Measurements from ENCODE around the gene PACRG. TPM values are rescaled to one million over a fixed set of nuclear protein-coding genes. Genes with fewer than 3 reads are reported as not detected.

Gene PACRG
- polyA plus RNA-seq, 1 donor = 1.5 TPM

GRCh38 chr6:162825597-162825996 is 97.8 kb downstream of the PACRG start:
- no peaks in the 10 kb centered on the region for H3K36me3 ChIP-seq (ENCODE audit: control insufficient read depth, insufficient read depth, low read length)
- H3K4me3 ChIP-seq (ENCODE audit: low read length) = no peak overlapping the region
- no peak for DNase-seq
- no peak overlapping the region for H3K27ac ChIP-seq (ENCODE audit: low read length)
- no peaks in the 10 kb centered on the region for H3K27me3 ChIP-seq (ENCODE audit: control insufficient read depth, insufficient read depth, low read length)
- no peaks in the 10 kb centered on the region for H3K4me1 ChIP-seq (ENCODE audit: control insufficient read depth, insufficient read depth, low read length)
- no peaks in the 10 kb centered on the region for H3K9me3 ChIP-seq (ENCODE audit: control insufficient read depth, low read depth, low read length)
- WGBS (ENCODE audit: insufficient coverage, low lambda C conversion rate) = 86% methylated on average over 2 of the region's 6 CpGs

GRCh38 chr6:162829013-162829742 is 101.4 kb downstream of the PACRG start:
- no peaks in the 10 kb centered on the region for H3K9me3 ChIP-seq (ENCODE audit: control insufficient read depth, low read depth, low read length)
- no peaks in the 10 kb centered on the region for H3K36me3 ChIP-seq (ENCODE audit: control insufficient read depth, insufficient read depth, low read length)
- no peaks in the 10 kb centered on the region for H3K4me1 ChIP-seq (ENCODE audit: control insufficient read depth, insufficient read depth, low read length)
- DNase-seq = no peak
- no peak overlapping the region for H3K4me3 ChIP-seq (ENCODE audit: low read length)
- no peaks in the 10 kb centered on the region for H3K27me3 ChIP-seq (ENCODE audit: control insufficient read depth, insufficient read depth, low read length)
- WGBS (ENCODE audit: insufficient coverage, low lambda C conversion rate) = 83% methylated on average over 1 of the region's 8 CpGs
- no peak overlapping the region for H3K27ac ChIP-seq (ENCODE audit: low read length)

GRCh38 chr6:162833776-162834175 is 106.0 kb downstream of the PACRG start:
- Histone ChIP-seq H3K27me3 (ENCODE audit: control insufficient read depth, insufficient read depth, low read length) (no peaks in the 10 kb centered on the region), H3K27ac (ENCODE audit: low read length) (no peak overlapping the region), H3K36me3 (ENCODE audit: control insufficient read depth, insufficient read depth, low read length) (no peaks in the 10 kb centered on the region), H3K4me3 (ENCODE audit: low read length) (no peak overlapping the region), H3K9me3 (ENCODE audit: control insufficient read depth, low read depth, low read length) (no peaks in the 10 kb centered on the region), H3K4me1 (ENCODE audit: control insufficient read depth, insufficient read depth, low read length) (no peaks in the 10 kb centered on the region)
- DNase-seq = no peak
- 96% methylated on average over 3 of the region's 4 CpGs for WGBS (ENCODE audit: insufficient coverage, low lambda C conversion rate)

- H3K27ac ChIP-seq (ENCODE audit: low read length) = no peak overlapping the region
- H3K4me1 ChIP-seq (ENCODE audit: control insufficient read depth, insufficient read depth, low read length) = no peaks in the 10 kb centered on the region
- WGBS (ENCODE audit: insufficient coverage, low lambda C conversion rate) = no CpG with 5 or more reads among the region's 9 CpGs
- no peak for DNase-seq
- no peaks in the 10 kb centered on the region for H3K27me3 ChIP-seq (ENCODE audit: control insufficient read depth, insufficient read depth, low read length)
- H3K4me3 ChIP-seq (ENCODE audit: low read length) = no peak overlapping the region
- no peaks in the 10 kb centered on the region for H3K36me3 ChIP-seq (ENCODE audit: control insufficient read depth, insufficient read depth, low read length)
- H3K9me3 ChIP-seq (ENCODE audit: control insufficient read depth, low read depth, low read length) = no peaks in the 10 kb centered on the region
These were observed 118.2 kb downstream of the PACRG start for GRCh38 chr6:162845972-162846371.

- Histone ChIP-seq H3K4me1 (ENCODE audit: control insufficient read depth, insufficient read depth, low read length) (no peaks in the 10 kb centered on the region), H3K4me3 (ENCODE audit: low read length) (no peak overlapping the region), H3K27me3 (ENCODE audit: control insufficient read depth, insufficient read depth, low read length) (no peaks in the 10 kb centered on the region), H3K36me3 (ENCODE audit: control insufficient read depth, insufficient read depth, low read length) (no peaks in the 10 kb centered on the region), H3K27ac (ENCODE audit: low read length) (no peak overlapping the region), H3K9me3 (ENCODE audit: control insufficient read depth, low read depth, low read length) (no peaks in the 10 kb centered on the region)
- 100% methylated on average over 2 of the region's 6 CpGs for WGBS (ENCODE audit: insufficient coverage, low lambda C conversion rate)
- DNase-seq = no peak
These were observed 118.9 kb downstream of the PACRG start for GRCh38 chr6:162846723-162847122.

- H3K9me3 ChIP-seq (ENCODE audit: control insufficient read depth, low read depth, low read length) = no peaks in the 10 kb centered on the region
- no peaks in the 10 kb centered on the region for H3K4me1 ChIP-seq (ENCODE audit: control insufficient read depth, insufficient read depth, low read length)
- H3K36me3 ChIP-seq (ENCODE audit: control insufficient read depth, insufficient read depth, low read length) = no peaks in the 10 kb centered on the region
- no peaks in the 10 kb centered on the region for H3K27me3 ChIP-seq (ENCODE audit: control insufficient read depth, insufficient read depth, low read length)
- no peak overlapping the region for H3K4me3 ChIP-seq (ENCODE audit: low read length)
- 90% methylated on average over 3 of the region's 4 CpGs for whole genome bisulfite sequencing (ENCODE audit: insufficient coverage, low lambda C conversion rate)
- DNase-seq = no peak
- H3K27ac ChIP-seq (ENCODE audit: low read length) = no peak overlapping the region
These were observed 121.5 kb downstream of the PACRG start for GRCh38 chr6:162849269-162849668.

- Histone ChIP-seq H3K27ac (ENCODE audit: low read length) (no peak overlapping the region), H3K36me3 (ENCODE audit: control insufficient read depth, insufficient read depth, low read length) (no peaks in the 10 kb centered on the region), H3K27me3 (ENCODE audit: control insufficient read depth, insufficient read depth, low read length) (no peaks in the 10 kb centered on the region), H3K9me3 (ENCODE audit: control insufficient read depth, low read depth, low read length) (no peaks in the 10 kb centered on the region), H3K4me3 (ENCODE audit: low read length) (no peak overlapping the region), H3K4me1 (ENCODE audit: control insufficient read depth, insufficient read depth, low read length) (no peaks in the 10 kb centered on the region)
- WGBS (ENCODE audit: insufficient coverage, low lambda C conversion rate) = no CpG with 5 or more reads among the region's 6 CpGs
- no peak for DNase-seq
These were observed 124.4 kb downstream of the PACRG start for GRCh38 chr6:162852192-162852591.

GRCh38 chr6:162852840-162853577 is 125.2 kb downstream of the PACRG start:
- H3K27me3 ChIP-seq (ENCODE audit: control insufficient read depth, insufficient read depth, low read length) = no peaks in the 10 kb centered on the region
- H3K27ac ChIP-seq (ENCODE audit: low read length) = no peak overlapping the region
- no peaks in the 10 kb centered on the region for H3K9me3 ChIP-seq (ENCODE audit: control insufficient read depth, low read depth, low read length)
- 78% methylated on average over 3 of the region's 9 CpGs for WGBS (ENCODE audit: insufficient coverage, low lambda C conversion rate)
- no peak overlapping the region for H3K4me3 ChIP-seq (ENCODE audit: low read length)
- no peak for DNase-seq
- H3K4me1 ChIP-seq (ENCODE audit: control insufficient read depth, insufficient read depth, low read length) = no peaks in the 10 kb centered on the region
- H3K36me3 ChIP-seq (ENCODE audit: control insufficient read depth, insufficient read depth, low read length) = no peaks in the 10 kb centered on the region

GRCh38 chr6:162854228-162854627 is 126.5 kb downstream of the PACRG start:
- no peaks in the 10 kb centered on the region for H3K4me1 ChIP-seq (ENCODE audit: control insufficient read depth, insufficient read depth, low read length)
- H3K27me3 ChIP-seq (ENCODE audit: control insufficient read depth, insufficient read depth, low read length) = no peaks in the 10 kb centered on the region
- H3K4me3 ChIP-seq (ENCODE audit: low read length) = no peak overlapping the region
- H3K36me3 ChIP-seq (ENCODE audit: control insufficient read depth, insufficient read depth, low read length) = no peaks in the 10 kb centered on the region
- H3K9me3 ChIP-seq (ENCODE audit: control insufficient read depth, low read depth, low read length) = no peaks in the 10 kb centered on the region
- WGBS (ENCODE audit: insufficient coverage, low lambda C conversion rate) = 100% methylated on average over 1 of the region's 1 CpG
- H3K27ac ChIP-seq (ENCODE audit: low read length) = no peak overlapping the region
- DNase-seq = peak in 1 of 2 donors; percentile 25

GRCh38 chr6:162854734-162855191 is 127.0 kb downstream of the PACRG start:
- H3K36me3 ChIP-seq (ENCODE audit: control insufficient read depth, insufficient read depth, low read length) = no peaks in the 10 kb centered on the region
- WGBS (ENCODE audit: insufficient coverage, low lambda C conversion rate) = no CpG with 5 or more reads among the region's 20 CpGs
- no peak overlapping the region for H3K4me3 ChIP-seq (ENCODE audit: low read length)
- DNase-seq = no peak
- H3K27ac ChIP-seq (ENCODE audit: low read length) = no peak overlapping the region
- H3K27me3 ChIP-seq (ENCODE audit: control insufficient read depth, insufficient read depth, low read length) = no peaks in the 10 kb centered on the region
- no peaks in the 10 kb centered on the region for H3K4me1 ChIP-seq (ENCODE audit: control insufficient read depth, insufficient read depth, low read length)
- no peaks in the 10 kb centered on the region for H3K9me3 ChIP-seq (ENCODE audit: control insufficient read depth, low read depth, low read length)
